Endothelial cell of umbilical vein (primary cell): ENCODE measurements around the gene CLASRP.

Experiments used
- CTCF ChIP-seq, 2 donors: IDR thresholded peaks; 1 replicate in 1 of 2; 2 replicates in 1 of 2; pipeline ENCODE4 v1.5.1; 2011; ENCODE audit warnings: low read length in 2 of 2, mild to moderate bottlenecking in 2 of 2, moderate library complexity in 2 of 2, control low read depth in 1 of 2, inconsistent platforms in 1 of 2, low read depth in 1 of 2; ENCODE audit not compliant: insufficient read depth in 1 of 2; ENCODE audit errors: extremely low read depth in 1 of 2
- MAX ChIP-seq: IDR thresholded peaks from 2 replicates; pipeline ENCODE4 v1.6.1; 2011; ENCODE audit not compliant: insufficient read depth, insufficient read length
- POLR2A ChIP-seq: IDR thresholded peaks from 2 replicates; pipeline ENCODE4 v1.6.1; 2012; ENCODE audit warnings: low read depth, mild to moderate bottlenecking, control low read depth, low read length

- TF ChIP-seq MAX = no peak
- no peak for TF ChIP-seq POLR2A
- TF ChIP-seq CTCF (IDR thresholded peaks at IDR 0.05; ENCODE audit: extremely low read depth in 1 of 2, insufficient read depth in 1 of 2, low read depth in 1 of 2, low read length in 2 of 2) = no peak
Measured at GRCh38 chr19:45104658-45105349, 66.0 kb downstream of the CLASRP start.
